OCI-LY3 (cell line): ENCODE data around the gene MAP4K2.

Experiments used
- H2AFZ ChIP-seq: fragments of 200-600, 300-600 bp; shearing (Covaris generic); 2 replicates; pipeline ENCODE4 v1.6.0; 2014; ENCODE audit warnings: antibody characterized with exemption, low read depth, low read length
- H3K27ac ChIP-seq: fragments of 200-600, 300-600 bp; sonication (generic); 2 replicates; pipeline ENCODE4 v1.5.1; 2014; ENCODE audit warnings: mild to moderate bottlenecking, low read length, moderate library complexity, mixed read lengths
- H3K27me3 ChIP-seq: fragments of 200-600, 300-600 bp; sonication (generic); 2 replicates; pipeline ENCODE4 v1.6.1; 2014; ENCODE audit warnings: low read depth, low read length, mixed read lengths
- H3K36me3 ChIP-seq: fragments of 200-600, 300-600 bp; sonication (generic); replicated peaks from 2 replicates; pipeline ENCODE3; 2014; ENCODE audit warnings: low read depth, low read length, mixed read lengths
- H3K4me1 ChIP-seq: fragments of 300-600, 200-600 bp; sonication (generic); 2 replicates; pipeline ENCODE4 v1.6.1; 2014; ENCODE audit warnings: low read length, mixed read lengths
- H3K4me2 ChIP-seq: fragments of 200-600, 300-600 bp; sonication (generic); 2 replicates; pipeline ENCODE4 v1.6.1; 2014; ENCODE audit warnings: low read length, mixed read lengths
- H3K4me3 ChIP-seq: fragments of 300-600, 200-600 bp; sonication (generic); 2 replicates; pipeline ENCODE4 v1.5.1; 2014; ENCODE audit warnings: antibody characterized with exemption, mild to moderate bottlenecking, low read length, moderate library complexity
- H3K79me2 ChIP-seq: fragments of 300-600, 200-600 bp; shearing (Covaris generic); 2 replicates; pipeline ENCODE4 v1.6.1; 2014; ENCODE audit warnings: mild to moderate bottlenecking, low read length, mixed read lengths
- H3K9ac ChIP-seq: fragments of 300-600, 200-600 bp; shearing (Covaris generic); 2 replicates; pipeline ENCODE4 v1.6.0; 2014; ENCODE audit warnings: mild to moderate bottlenecking, low read length, moderate library complexity
- H3K9me3 ChIP-seq: fragments of 200-600, 300-600 bp; shearing (Covaris generic); 2 replicates; pipeline ENCODE4 v1.6.1; 2014; ENCODE audit warnings: low read length, mixed read lengths; ENCODE audit not compliant: insufficient read depth
- H4K20me1 ChIP-seq: fragments of 200-600, 300-600 bp; sonication (generic); 2 replicates; pipeline ENCODE4 v1.6.1; 2016; ENCODE audit warnings: low read length, mixed read lengths; ENCODE audit not compliant: insufficient read depth
- EZH2phosphoT487 ChIP-seq: fragments of 200-600 bp; shearing (Covaris generic); IDR thresholded peaks from 2 replicates; pipeline ENCODE4 v1.6.1; 2018; ENCODE audit warnings: antibody characterized with exemption, mixed run types, low read depth
- TF ChIP-seq, protein P1 (sequence below): fragments of 200-600, 300-600 bp; sonication (generic); IDR thresholded peaks from 2 replicates; pipeline ENCODE4 v1.5.1; 2014; ENCODE audit warnings: antibody characterized with exemption, low read length, low read depth

Gene MAP4K2

DNA sequence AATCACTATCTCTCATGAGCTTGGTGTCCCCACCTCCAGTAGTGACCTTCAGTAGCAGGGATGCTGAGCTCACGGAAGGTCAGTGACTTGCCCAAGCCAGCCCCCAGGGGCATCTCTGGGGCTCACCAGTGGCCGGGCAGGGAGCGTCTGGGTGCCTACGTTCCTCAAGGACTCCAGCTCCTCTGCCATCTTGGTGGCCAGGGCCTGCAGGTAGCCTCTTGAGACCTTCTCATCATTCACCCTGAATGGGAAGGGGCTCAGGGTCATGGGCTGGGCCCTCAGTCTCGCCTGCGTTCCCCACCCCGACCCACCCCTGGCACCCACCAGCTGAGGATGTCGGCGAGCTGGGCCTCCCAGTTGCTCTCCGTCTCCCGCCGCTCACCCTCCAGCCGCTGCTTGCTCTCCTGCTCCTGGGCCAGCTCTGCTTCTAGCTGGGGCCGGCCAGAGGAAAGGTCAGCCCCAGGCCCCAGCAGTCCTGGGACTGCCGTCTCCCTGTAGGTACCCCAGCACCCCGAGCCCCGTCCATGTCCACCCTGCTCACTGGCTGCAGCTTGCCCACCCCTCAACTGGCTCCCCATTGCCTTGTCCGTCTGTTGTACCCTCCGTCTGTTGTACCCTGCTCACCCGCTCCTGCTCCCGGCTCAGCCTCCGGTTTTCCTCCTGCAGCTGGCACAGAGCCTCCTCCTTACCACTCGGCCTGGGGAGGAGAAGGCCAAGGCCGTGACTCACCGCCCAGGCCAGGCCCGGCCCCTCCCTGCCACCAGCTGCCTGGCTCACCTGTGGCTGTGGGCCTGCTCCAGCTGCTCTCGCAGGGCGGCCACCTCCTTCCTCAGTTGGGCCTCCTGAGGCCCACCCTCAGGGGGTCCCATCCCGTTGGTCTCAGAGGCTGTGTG lies 32.0 kb upstream of the MAP4K2 start:
- H3K4me1 ChIP-seq = no peaks in the 10 kb centered on the region
- H3K27ac ChIP-seq = no peak overlapping the region
- H3K4me2 ChIP-seq = no peak overlapping the region
- no peaks in the 10 kb centered on the region for H3K79me2 ChIP-seq
- no peak overlapping the region for H2AFZ ChIP-seq
- TF ChIP-seq, protein P1, sequence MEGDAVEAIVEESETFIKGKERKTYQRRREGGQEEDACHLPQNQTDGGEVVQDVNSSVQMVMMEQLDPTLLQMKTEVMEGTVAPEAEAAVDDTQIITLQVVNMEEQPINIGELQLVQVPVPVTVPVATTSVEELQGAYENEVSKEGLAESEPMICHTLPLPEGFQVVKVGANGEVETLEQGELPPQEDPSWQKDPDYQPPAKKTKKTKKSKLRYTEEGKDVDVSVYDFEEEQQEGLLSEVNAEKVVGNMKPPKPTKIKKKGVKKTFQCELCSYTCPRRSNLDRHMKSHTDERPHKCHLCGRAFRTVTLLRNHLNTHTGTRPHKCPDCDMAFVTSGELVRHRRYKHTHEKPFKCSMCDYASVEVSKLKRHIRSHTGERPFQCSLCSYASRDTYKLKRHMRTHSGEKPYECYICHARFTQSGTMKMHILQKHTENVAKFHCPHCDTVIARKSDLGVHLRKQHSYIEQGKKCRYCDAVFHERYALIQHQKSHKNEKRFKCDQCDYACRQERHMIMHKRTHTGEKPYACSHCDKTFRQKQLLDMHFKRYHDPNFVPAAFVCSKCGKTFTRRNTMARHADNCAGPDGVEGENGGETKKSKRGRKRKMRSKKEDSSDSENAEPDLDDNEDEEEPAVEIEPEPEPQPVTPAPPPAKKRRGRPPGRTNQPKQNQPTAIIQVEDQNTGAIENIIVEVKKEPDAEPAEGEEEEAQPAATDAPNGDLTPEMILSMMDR = no peak
- TF ChIP-seq EZH2phosphoT487 = no peak
- H3K36me3 ChIP-seq = no peaks in the 10 kb centered on the region
- H3K4me3 ChIP-seq = no peak overlapping the region
- H4K20me1 ChIP-seq = no peaks in the 10 kb centered on the region
- H3K9ac ChIP-seq = no peak overlapping the region
- no peaks in the 10 kb centered on the region for H3K9me3 ChIP-seq
- no peaks in the 10 kb centered on the region for H3K27me3 ChIP-seq

DNA sequence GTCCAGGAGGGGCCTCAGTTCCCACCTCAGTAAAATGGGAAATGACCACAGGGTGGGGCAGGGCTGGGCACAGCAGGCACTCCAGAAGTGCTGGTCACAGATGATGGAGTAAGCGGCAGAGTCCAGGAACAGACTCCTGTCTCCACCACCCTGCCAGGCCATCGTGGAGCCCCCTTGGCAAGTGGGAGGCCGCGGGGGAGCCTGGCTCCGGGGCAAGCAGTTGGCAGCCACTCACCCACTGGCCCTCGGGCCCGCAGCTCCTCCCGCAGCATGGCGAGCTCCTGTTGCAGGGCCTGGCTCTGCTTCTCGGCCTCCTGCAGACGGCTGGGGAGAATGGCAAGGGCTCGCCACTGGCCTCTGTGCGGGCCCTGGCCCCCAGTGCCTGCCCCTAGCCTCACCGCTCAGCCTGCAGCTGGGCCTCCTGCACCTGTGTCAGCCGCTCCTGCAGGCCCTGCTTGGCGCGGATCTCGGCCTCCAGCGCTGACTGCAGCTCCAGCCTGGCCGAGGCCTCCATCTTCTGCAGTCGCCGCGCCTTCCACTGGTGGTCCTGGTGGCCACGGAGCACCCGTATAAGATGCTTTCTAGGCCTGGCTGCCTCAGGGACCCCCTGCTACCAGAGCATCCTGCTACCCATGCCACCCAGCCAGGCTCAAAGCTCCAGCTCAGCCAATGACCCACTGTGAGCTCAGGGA lies 31.2 kb upstream of the MAP4K2 start:
- Histone ChIP-seq H3K9me3 (no peaks in the 10 kb centered on the region), H3K27me3 (no peaks in the 10 kb centered on the region), H3K9ac (no peak overlapping the region), H3K79me2 (no peaks in the 10 kb centered on the region), H3K36me3 (no peaks in the 10 kb centered on the region), H3K4me2 (no peak overlapping the region), H4K20me1 (no peaks in the 10 kb centered on the region), H2AFZ (no peak overlapping the region), H3K4me1 (no peaks in the 10 kb centered on the region), H3K4me3 (no peak overlapping the region), H3K27ac (no peak overlapping the region)
- TF ChIP-seq, protein P1 = no peak
- no peak for TF ChIP-seq EZH2phosphoT487

DNA sequence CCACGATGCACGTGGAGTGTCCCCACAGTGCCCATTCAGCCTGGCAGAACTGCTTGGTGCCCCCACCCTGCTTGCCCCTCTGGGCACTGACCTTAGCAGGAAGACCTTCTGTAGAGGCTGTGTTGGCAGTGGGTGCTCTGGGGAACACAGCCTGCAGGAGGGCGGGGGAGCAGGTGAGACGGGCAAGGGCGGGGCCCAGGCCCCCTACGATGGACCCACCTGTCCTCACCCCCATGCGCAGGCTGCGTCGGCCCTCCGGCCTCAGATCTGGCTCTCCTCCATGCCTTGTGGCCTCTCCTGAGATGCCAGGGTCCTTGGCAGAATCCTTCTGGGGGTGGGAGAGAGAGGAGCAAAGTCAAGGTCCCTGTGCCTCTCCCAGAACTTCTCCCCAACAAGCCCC lies 30.5 kb upstream of the MAP4K2 start:
- H4K20me1 ChIP-seq = no peaks in the 10 kb centered on the region
- H3K4me2 ChIP-seq = no peak overlapping the region
- no peak for TF ChIP-seq EZH2phosphoT487
- TF ChIP-seq, protein P1 = no peak
- H3K4me3 ChIP-seq = no peak overlapping the region
- no peaks in the 10 kb centered on the region for H3K36me3 ChIP-seq
- no peak overlapping the region for H3K9ac ChIP-seq
- H3K4me1 ChIP-seq = no peaks in the 10 kb centered on the region
- H3K27me3 ChIP-seq = no peaks in the 10 kb centered on the region
- H2AFZ ChIP-seq = no peak overlapping the region
- no peaks in the 10 kb centered on the region for H3K9me3 ChIP-seq
- H3K79me2 ChIP-seq = no peaks in the 10 kb centered on the region
- H3K27ac ChIP-seq = no peak overlapping the region

DNA sequence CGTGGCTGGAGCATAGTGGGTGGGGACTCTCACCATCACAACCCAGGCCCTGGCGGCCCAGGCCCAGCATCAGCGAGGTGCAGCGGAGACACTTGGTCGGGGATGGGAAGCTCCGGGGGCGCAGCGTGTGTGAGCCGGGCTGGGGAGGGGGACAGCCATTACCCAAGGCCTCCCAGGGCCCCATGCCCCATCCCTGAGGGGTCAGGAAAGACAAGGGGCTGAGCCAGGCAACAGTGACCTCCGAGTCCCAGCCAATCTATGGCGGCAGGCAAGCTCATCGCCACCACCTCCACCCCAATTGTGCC lies 30.1 kb upstream of the MAP4K2 start:
- no peaks in the 10 kb centered on the region for H3K79me2 ChIP-seq
- no peak overlapping the region for H3K4me3 ChIP-seq
- H3K9ac ChIP-seq = no peak overlapping the region
- no peak overlapping the region for H2AFZ ChIP-seq
- no peaks in the 10 kb centered on the region for H4K20me1 ChIP-seq
- H3K36me3 ChIP-seq = no peaks in the 10 kb centered on the region
- H3K9me3 ChIP-seq = no peaks in the 10 kb centered on the region
- no peaks in the 10 kb centered on the region for H3K27me3 ChIP-seq
- no peaks in the 10 kb centered on the region for H3K4me1 ChIP-seq
- H3K4me2 ChIP-seq = no peak overlapping the region
- TF ChIP-seq, protein P1 = no peak
- TF ChIP-seq EZH2phosphoT487 = no peak
- H3K27ac ChIP-seq = no peak overlapping the region
